WTC11 (cell line): ENCODE data around the gene GPRC5A. TPM values are rescaled to one million over a fixed set of nuclear protein-coding genes. Genes with fewer than 3 reads are reported as not detected.

Experiments used
- ATAC-seq: fragments of 200-7000 bp; cut with Tn5 transposase; 2 replicates; pipeline ENCODE4 v1.10.0; 2021; ENCODE audit warnings: mild to moderate bottlenecking, moderate library complexity
- CTCF ChIA-PET: fragments of 300-600 bp; sonication (Branson Sonifier 250); formaldehyde crosslinking; loops from one replicate; lab custom pipeline; 2021; ENCODE audit warnings: antibody characterized with exemption; lab: Charles Lee
- POLR2A ChIA-PET: fragments of 350-600 bp; sonication (Branson Sonifier 250); formaldehyde crosslinking; loops from one replicate; lab custom pipeline; 2021; ENCODE audit warnings: antibody characterized with exemption; lab: Charles Lee
- DNase-seq: peaks from one replicate; pipeline ENCODE4 v3.0.0; 2021; ENCODE audit warnings: low spot score
- H3K27ac Mint-ChIP-seq: 2 replicates; pipeline ENCODE4 v1.8.0; 2021; ENCODE audit warnings: mixed read lengths
- H3K27me3 Mint-ChIP-seq: 2 replicates; pipeline ENCODE4 v1.8.0; 2021; ENCODE audit warnings: low read depth, mild to moderate bottlenecking, moderate library complexity, mixed read lengths
- H3K36me3 Mint-ChIP-seq: 2 replicates; pipeline ENCODE4 v1.8.0; 2021; ENCODE audit warnings: mixed read lengths
- H3K4me1 Mint-ChIP-seq: 2 replicates; pipeline ENCODE4 v1.8.0; 2022; ENCODE audit warnings: mixed read lengths
- H3K4me3 Mint-ChIP-seq: 2 replicates; pipeline ENCODE4 v1.8.0; 2021; ENCODE audit warnings: mild to moderate bottlenecking, moderate library complexity, mixed read lengths
- H3K9me3 Mint-ChIP-seq: 2 replicates; pipeline ENCODE4 v1.8.0; 2021; ENCODE audit warnings: mixed read lengths
- AR ChIP-seq: fragments of 250-450 bp; sonication (Bioruptor Pico); IDR thresholded peaks from 2 replicates; pipeline ENCODE4 v1.9.0; 2021; ENCODE audit warnings: mild to moderate bottlenecking
- ATF1 ChIP-seq: sonication (generic); formaldehyde crosslinking; IDR thresholded peaks from 2 replicates; pipeline ENCODE4 v1.8.1; 2023; ENCODE audit warnings: mild to moderate bottlenecking, moderate library complexity, missing genetic modification reagents
- CBFB ChIP-seq: sonication (generic); formaldehyde crosslinking; IDR thresholded peaks from 2 replicates; pipeline ENCODE4 v1.8.1; 2022; ENCODE audit warnings: mild to moderate bottlenecking, low read depth, missing genetic modification reagents
- CREB1 ChIP-seq: sonication (generic); formaldehyde crosslinking; IDR thresholded peaks from 2 replicates; pipeline ENCODE4 v1.8.0; 2023; ENCODE audit warnings: mild to moderate bottlenecking, missing genetic modification reagents
- CTCF ChIP-seq: fragments of 200-600 bp; IDR thresholded peaks from 2 replicates; pipeline ENCODE4 v1.8.0; 2022; ENCODE audit warnings: antibody characterized with exemption
- ETV6 ChIP-seq: sonication (generic); formaldehyde crosslinking; IDR thresholded peaks from 2 replicates; pipeline ENCODE4 v1.8.1; 2022; ENCODE audit warnings: mild to moderate bottlenecking, missing genetic modification reagents
- FOXJ3 ChIP-seq: sonication (generic); formaldehyde crosslinking; IDR thresholded peaks from 2 replicates; pipeline ENCODE4 v1.9.0; 2021; ENCODE audit warnings: missing genetic modification reagents, mild to moderate bottlenecking, borderline replicate concordance
- FOXK1 ChIP-seq: sonication (generic); formaldehyde crosslinking; IDR thresholded peaks from 2 replicates; pipeline ENCODE4 v1.8.0; 2022; ENCODE audit warnings: mild to moderate bottlenecking, moderate library complexity, missing genetic modification reagents
- GABPB1 ChIP-seq: sonication (generic); formaldehyde crosslinking; IDR thresholded peaks from 2 replicates; pipeline ENCODE4 v1.8.1; 2023; ENCODE audit warnings: mild to moderate bottlenecking, missing genetic modification reagents
- GRHL2 ChIP-seq: fragments of 250-450 bp; sonication (Bioruptor Pico); IDR thresholded peaks from 2 replicates; pipeline ENCODE4 v1.8.0; 2022; ENCODE audit warnings: mild to moderate bottlenecking, moderate library complexity; ENCODE audit not compliant: insufficient replicate concordance, severe bottlenecking
- JAZF1 ChIP-seq: fragments of 250-450 bp; sonication (Bioruptor Pico); IDR thresholded peaks from 2 replicates; pipeline ENCODE4 v1.9.0; 2021; ENCODE audit warnings: moderate library complexity, mild to moderate bottlenecking, inconsistent platforms
- MAX ChIP-seq: sonication (generic); formaldehyde crosslinking; IDR thresholded peaks from 2 replicates; pipeline ENCODE4 v1.8.0; 2022; ENCODE audit warnings: mild to moderate bottlenecking, missing genetic modification reagents
- MLX ChIP-seq: sonication (generic); formaldehyde crosslinking; IDR thresholded peaks from 2 replicates; pipeline ENCODE4 v1.8.1; 2023; ENCODE audit warnings: mild to moderate bottlenecking, missing genetic modification reagents, moderate library complexity
- PRDM15 ChIP-seq: sonication (generic); formaldehyde crosslinking; IDR thresholded peaks from 2 replicates; pipeline ENCODE4 v1.8.0; 2022; ENCODE audit warnings: missing genetic modification reagents
- SMAD4 ChIP-seq: sonication (generic); formaldehyde crosslinking; IDR thresholded peaks from 2 replicates; pipeline ENCODE4 v1.8.0; 2022; ENCODE audit warnings: mild to moderate bottlenecking, missing genetic modification reagents
- SOX15 ChIP-seq: fragments of 250-450 bp; sonication (Bioruptor Pico); IDR thresholded peaks from 2 replicates; pipeline ENCODE4 v1.9.0; 2021; ENCODE audit warnings: mild to moderate bottlenecking
- USF2 ChIP-seq: sonication (generic); formaldehyde crosslinking; IDR thresholded peaks from 2 replicates; pipeline ENCODE4 v1.8.1; 2023; ENCODE audit warnings: mild to moderate bottlenecking, missing genetic modification reagents, moderate library complexity
- ZNF138 ChIP-seq: sonication (generic); formaldehyde crosslinking; conservative IDR thresholded peaks from 2 replicates; pipeline ENCODE4 v1.8.1; 2022; ENCODE audit warnings: mild to moderate bottlenecking, moderate library complexity, missing genetic modification reagents
- ZNF281 ChIP-seq: sonication (generic); formaldehyde crosslinking; IDR thresholded peaks from 2 replicates; pipeline ENCODE4 v1.8.0; 2023; ENCODE audit warnings: mild to moderate bottlenecking, missing genetic modification reagents
- total RNA-seq: library from RNA; stranded (reverse); gene quantifications from 3 replicates; pipeline ENCODE4 v1.2.3, GENCODE V29; 2021

The GPRC5A gene
- total RNA-seq, 1 experiment from 2014 or later, result 1.1 TPM

- TF ChIP-seq AR (CRISPR knock-in tag) (no peak), ZNF138 (no peak), ETV6 (CRISPR knock-in tag) (no peak)
Measured at GRCh38 chr12:12889701-12890100, 1.7 kb upstream of the GPRC5A start (continued).

GRCh38 chr12:12890543-12891079 lies 751 bp upstream of the GPRC5A start:
- H3K36me3 Mint-ChIP-seq, result no peaks in the 10 kb centered on the region
- H3K9me3 Mint-ChIP-seq, result no peaks in the 10 kb centered on the region
- H3K27me3 Mint-ChIP-seq, result peaks cover 73% of the 10 kb centered on the region
- peaks cover 36% of the 10 kb centered on the region for H3K4me1 Mint-ChIP-seq
- H3K4me3 Mint-ChIP-seq, result peak overlapping the region; percentile 84
- no peak for TF ChIP-seq CREB1
- TF ChIP-seq SOX15 (CRISPR knock-in tag), result no peak
- no peak for TF ChIP-seq ATF1 (CRISPR knock-in tag)
- POLR2A ChIA-PET, result no interaction called here
- DNase-seq, result peak; percentile 54
- peak; percentile 80 for ATAC-seq
- CTCF ChIA-PET, result interaction anchor here (0.8 to 3.3 kb wide), 13 partner anchors 13 to 365 kb away, joined by 3 to 16 read pairs (median 4); no protein-coding TSS in a partner anchor
- H3K27ac Mint-ChIP-seq, result no peak overlapping the region

- Mint-ChIP-seq H3K27ac (no peak overlapping the region), H3K36me3 (no peaks in the 10 kb centered on the region), H3K4me3 (peak overlapping the region; percentile 84), H3K4me1 (peaks cover 27% of the 10 kb centered on the region), H3K9me3 (no peaks in the 10 kb centered on the region), H3K27me3 (peaks cover 60% of the 10 kb centered on the region)
- POLR2A ChIA-PET, result interaction anchor here (0.7 kb wide), 1 partner anchor 805 kb away, joined by 5 read pairs; no protein-coding TSS in a partner anchor
- DNase-seq (no peak), ATAC-seq (no peak)
- CTCF ChIA-PET, result interaction anchor here (0.8 to 3.3 kb wide), 7 partner anchors 24 to 320 kb away, joined by 3 to 16 read pairs (median 5); no protein-coding TSS in a partner anchor
- no peak for TF ChIP-seq CBFB (CRISPR knock-in tag)
- TF ChIP-seq GABPB1 (CRISPR knock-in tag), result no peak
- no peak for TF ChIP-seq JAZF1 (CRISPR knock-in tag)
- TF ChIP-seq FOXK1, result no peak
- no peak for TF ChIP-seq GRHL2 (CRISPR knock-in tag)
- TF ChIP-seq USF2 (CRISPR knock-in tag), result no peak
- TF ChIP-seq MLX (CRISPR knock-in tag), result no peak
- TF ChIP-seq MAX (CRISPR knock-in tag), result no peak
- TF ChIP-seq SMAD4, result no peak
- no peak for TF ChIP-seq CTCF
- no peak for TF ChIP-seq ZNF281 (CRISPR knock-in tag)
- no peak for TF ChIP-seq PRDM15 (CRISPR knock-in tag)
- TF ChIP-seq FOXJ3 (CRISPR knock-in tag), result no peak
Measured at GRCh38 chr12:12891881-12892355, 556 bp downstream of the GPRC5A start.
